VCaP (cell line): ENCODE data around the gene OLFM3.

Experiments used
- H3K27ac ChIP-seq: fragments of 450-650 bp; 2 replicates; pipeline ENCODE4 v1.5.1; 2017
- TF ChIP-seq, protein P1 (sequence below): fragments of 450-650 bp; conservative IDR thresholded peaks from 2 replicates; pipeline ENCODE4 v1.5.1; 2017; ENCODE audit warnings: mild to moderate bottlenecking, moderate library complexity

The OLFM3 gene

GRCh38 chr1:101996825-101997465 lies at the start of gene OLFM3:
TSS of gene OLFM3 (minus strand) at chr1:101996926.
- H3K27ac ChIP-seq, result no peak within 1 kb of the TSS
- TF ChIP-seq, protein P1, sequence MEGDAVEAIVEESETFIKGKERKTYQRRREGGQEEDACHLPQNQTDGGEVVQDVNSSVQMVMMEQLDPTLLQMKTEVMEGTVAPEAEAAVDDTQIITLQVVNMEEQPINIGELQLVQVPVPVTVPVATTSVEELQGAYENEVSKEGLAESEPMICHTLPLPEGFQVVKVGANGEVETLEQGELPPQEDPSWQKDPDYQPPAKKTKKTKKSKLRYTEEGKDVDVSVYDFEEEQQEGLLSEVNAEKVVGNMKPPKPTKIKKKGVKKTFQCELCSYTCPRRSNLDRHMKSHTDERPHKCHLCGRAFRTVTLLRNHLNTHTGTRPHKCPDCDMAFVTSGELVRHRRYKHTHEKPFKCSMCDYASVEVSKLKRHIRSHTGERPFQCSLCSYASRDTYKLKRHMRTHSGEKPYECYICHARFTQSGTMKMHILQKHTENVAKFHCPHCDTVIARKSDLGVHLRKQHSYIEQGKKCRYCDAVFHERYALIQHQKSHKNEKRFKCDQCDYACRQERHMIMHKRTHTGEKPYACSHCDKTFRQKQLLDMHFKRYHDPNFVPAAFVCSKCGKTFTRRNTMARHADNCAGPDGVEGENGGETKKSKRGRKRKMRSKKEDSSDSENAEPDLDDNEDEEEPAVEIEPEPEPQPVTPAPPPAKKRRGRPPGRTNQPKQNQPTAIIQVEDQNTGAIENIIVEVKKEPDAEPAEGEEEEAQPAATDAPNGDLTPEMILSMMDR, result no peak

GRCh38 chr1:102045752-102046151 lies 49.0 kb upstream of the OLFM3 start:
- H3K27ac ChIP-seq, result no peak overlapping the region
- TF ChIP-seq, protein P1, result no peak

- no peak overlapping the region for H3K27ac ChIP-seq
- TF ChIP-seq, protein P1, result no peak
Measured at GRCh38 chr1:102032534-102032933, 35.8 kb upstream of the OLFM3 start.

DNA sequence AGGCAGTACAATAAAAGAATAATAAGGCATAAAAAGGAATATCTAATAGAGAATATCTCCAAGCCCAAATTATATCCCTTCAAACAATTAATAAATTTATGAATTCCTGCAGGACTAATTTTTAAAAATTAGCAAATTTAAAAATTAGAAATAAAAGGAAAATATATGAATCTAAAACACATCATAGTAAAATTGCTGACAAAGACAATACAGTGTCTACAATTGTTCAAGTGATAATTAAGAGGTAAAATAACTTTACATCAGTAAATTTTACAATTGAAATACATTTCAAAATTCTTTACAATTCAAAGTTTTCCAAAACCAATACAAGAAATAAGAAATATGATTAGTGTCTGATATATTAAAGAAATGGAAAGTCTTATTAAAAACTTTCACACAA lies 22.8 kb upstream of the OLFM3 start:
- TF ChIP-seq, protein P1, result no peak
- H3K27ac ChIP-seq, result no peak overlapping the region

- H3K27ac ChIP-seq, result no peak overlapping the region
- TF ChIP-seq, protein P1, result no peak
Measured at GRCh38 chr1:102015728-102016127, 19.0 kb upstream of the OLFM3 start.

- H3K27ac ChIP-seq, result no peak overlapping the region
- TF ChIP-seq, protein P1, result no peak
Measured at GRCh38 chr1:102002057-102002456, 5.3 kb upstream of the OLFM3 start.

DNA sequence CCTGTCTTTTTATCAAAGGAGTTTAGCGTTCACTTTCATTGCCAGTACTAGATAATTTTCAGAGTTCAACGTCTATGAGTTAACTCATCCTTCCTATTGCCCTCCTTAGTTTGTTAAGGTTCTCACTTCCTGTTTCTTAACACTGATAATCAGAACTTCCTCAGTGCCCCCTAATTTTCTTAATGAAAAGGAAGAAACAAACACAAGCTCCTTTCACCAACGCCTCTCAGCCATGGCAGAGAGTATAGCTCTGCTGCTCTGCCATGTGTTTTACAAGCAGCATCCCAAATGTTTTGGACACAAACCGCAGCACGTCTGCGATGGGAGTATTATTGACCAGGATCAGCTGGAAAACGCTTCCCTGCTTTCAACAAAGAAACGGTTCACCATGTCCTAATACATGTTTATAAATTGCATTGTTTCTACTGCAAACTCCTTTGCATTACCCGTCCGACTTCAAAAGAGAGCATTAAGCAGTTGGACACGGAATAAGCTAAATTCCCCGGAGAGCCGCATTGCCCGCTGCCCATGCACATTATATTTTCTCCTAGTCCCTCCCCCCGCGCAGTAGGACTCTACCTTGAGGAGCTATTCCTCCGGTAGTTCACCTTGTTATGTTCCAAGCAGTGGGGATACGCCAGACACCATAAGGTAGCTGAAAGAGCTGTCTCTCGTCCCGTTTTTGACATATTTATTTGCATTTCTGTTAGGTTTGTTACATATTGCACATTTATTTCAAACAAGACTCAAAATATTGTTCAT lies 561 bp downstream of the OLFM3 start:
- TF ChIP-seq, protein P1, result no peak
- H3K27ac ChIP-seq, result no peak overlapping the region
